Measurements from ENCODE around the gene ADK.

GRCh38 chr10:74156919-74157289 lies 5.9 kb downstream of the ADK start:
- TF ChIP-seq EZH2 (IDR thresholded peaks at IDR 0.05; ENCODE audit: low read length) (no peak), CTCF (optimal IDR thresholded peaks at IDR 0.05 in 1 of 3, IDR thresholded peaks at IDR 0.05 in 1 of 3, conservative IDR thresholded peaks at IDR 0.05 in 1 of 3; ENCODE audit: extremely low read depth in 1 of 3, insufficient read depth in 2 of 3, low read length in 3 of 3) (no peak)
